ENCODE results near the gene HDC.

Gene HDC

GRCh38 chr15:50225938-50226337, 39.6 kb downstream of the HDC start:
- no peak for DNase-seq

- DNase-seq = no peak
Measured at GRCh38 chr15:50225057-50225456, 40.5 kb downstream of the HDC start.

GRCh38 chr15:50224606-50225005, 40.9 kb downstream of the HDC start:
- no peak for DNase-seq

GRCh38 chr15:50222181-50222580, 43.3 kb downstream of the HDC start:
- no peak for DNase-seq

- DNase-seq = no peak
Measured at GRCh38 chr15:50219820-50220219, 45.7 kb downstream of the HDC start.

- no peak for DNase-seq
Measured at GRCh38 chr15:50218691-50219090, 46.8 kb downstream of the HDC start.

GRCh38 chr15:50218291-50218690, 47.2 kb downstream of the HDC start:
- DNase-seq = no peak

GRCh38 chr15:50210462-50211157, 54.9 kb downstream of the HDC start:
- no peak for DNase-seq

- no peak for DNase-seq
Measured at GRCh38 chr15:50209809-50210208, 55.7 kb downstream of the HDC start.

GRCh38 chr15:50206020-50206419, 59.5 kb downstream of the HDC start:
- DNase-seq = no peak

- DNase-seq = no peak
Measured at GRCh38 chr15:50202003-50202402, 63.5 kb downstream of the HDC start.

- no peak for DNase-seq
Measured at GRCh38 chr15:50192926-50193620, 72.5 kb downstream of the HDC start.

GRCh38 chr15:50192164-50192563, 73.4 kb downstream of the HDC start:
- no peak for DNase-seq
